ENCODE measurements around the gene CREG2.

DNA sequence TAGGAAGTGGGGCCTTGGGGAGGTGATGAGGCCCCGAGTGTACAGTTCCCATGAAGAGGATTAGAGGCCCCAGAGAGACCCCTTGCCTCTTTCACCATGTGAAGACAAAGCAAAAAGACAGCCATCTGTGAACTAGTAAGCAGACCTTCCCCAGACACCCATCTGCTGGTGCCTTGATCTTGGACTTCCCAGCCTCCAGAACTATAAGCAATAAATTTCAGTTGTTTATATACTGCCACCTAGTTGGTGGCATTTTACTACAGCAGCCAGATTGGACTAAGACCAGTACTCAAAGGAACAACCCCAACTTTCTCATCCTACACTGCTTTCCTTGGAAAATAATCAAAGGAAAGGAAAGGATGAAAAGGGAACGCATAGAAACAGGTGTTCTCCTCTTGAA, 27.9 kb upstream of the CREG2 start:
- no peak for TF ChIP-seq ZC3H10 (CRISPR knock-in tag; IDR thresholded peaks at IDR 0.05)
- TF ChIP-seq, protein P1, sequence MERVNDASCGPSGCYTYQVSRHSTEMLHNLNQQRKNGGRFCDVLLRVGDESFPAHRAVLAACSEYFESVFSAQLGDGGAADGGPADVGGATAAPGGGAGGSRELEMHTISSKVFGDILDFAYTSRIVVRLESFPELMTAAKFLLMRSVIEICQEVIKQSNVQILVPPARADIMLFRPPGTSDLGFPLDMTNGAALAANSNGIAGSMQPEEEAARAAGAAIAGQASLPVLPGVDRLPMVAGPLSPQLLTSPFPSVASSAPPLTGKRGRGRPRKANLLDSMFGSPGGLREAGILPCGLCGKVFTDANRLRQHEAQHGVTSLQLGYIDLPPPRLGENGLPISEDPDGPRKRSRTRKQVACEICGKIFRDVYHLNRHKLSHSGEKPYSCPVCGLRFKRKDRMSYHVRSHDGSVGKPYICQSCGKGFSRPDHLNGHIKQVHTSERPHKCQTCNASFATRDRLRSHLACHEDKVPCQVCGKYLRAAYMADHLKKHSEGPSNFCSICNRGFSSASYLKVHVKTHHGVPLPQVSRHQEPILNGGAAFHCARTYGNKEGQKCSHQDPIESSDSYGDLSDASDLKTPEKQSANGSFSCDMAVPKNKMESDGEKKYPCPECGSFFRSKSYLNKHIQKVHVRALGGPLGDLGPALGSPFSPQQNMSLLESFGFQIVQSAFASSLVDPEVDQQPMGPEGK (CRISPR knock-in tag; IDR thresholded peaks at IDR 0.05; ENCODE audit: borderline replicate concordance): no peak
- TF ChIP-seq, protein P2, sequence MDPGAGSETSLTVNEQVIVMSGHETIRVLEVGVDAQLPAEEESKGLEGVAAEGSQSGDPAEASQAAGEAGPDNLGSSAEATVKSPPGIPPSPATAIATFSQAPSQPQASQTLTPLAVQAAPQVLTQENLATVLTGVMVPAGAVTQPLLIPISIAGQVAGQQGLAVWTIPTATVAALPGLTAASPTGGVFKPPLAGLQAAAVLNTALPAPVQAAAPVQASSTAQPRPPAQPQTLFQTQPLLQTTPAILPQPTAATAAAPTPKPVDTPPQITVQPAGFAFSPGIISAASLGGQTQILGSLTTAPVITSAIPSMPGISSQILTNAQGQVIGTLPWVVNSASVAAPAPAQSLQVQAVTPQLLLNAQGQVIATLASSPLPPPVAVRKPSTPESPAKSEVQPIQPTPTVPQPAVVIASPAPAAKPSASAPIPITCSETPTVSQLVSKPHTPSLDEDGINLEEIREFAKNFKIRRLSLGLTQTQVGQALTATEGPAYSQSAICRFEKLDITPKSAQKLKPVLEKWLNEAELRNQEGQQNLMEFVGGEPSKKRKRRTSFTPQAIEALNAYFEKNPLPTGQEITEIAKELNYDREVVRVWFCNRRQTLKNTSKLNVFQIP (CRISPR knock-in tag; IDR thresholded peaks at IDR 0.05; ENCODE audit: borderline replicate concordance, low read depth): no peak
- TF ChIP-seq GLIS3 (CRISPR knock-in tag; IDR thresholded peaks at IDR 0.05): no peak
- TF ChIP-seq, protein P3, sequence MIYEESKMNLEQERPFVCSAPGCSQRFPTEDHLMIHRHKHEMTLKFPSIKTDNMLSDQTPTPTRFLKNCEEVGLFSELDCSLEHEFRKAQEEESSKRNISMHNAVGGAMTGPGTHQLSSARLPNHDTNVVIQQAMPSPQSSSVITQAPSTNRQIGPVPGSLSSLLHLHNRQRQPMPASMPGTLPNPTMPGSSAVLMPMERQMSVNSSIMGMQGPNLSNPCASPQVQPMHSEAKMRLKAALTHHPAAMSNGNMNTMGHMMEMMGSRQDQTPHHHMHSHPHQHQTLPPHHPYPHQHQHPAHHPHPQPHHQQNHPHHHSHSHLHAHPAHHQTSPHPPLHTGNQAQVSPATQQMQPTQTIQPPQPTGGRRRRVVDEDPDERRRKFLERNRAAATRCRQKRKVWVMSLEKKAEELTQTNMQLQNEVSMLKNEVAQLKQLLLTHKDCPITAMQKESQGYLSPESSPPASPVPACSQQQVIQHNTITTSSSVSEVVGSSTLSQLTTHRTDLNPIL (CRISPR knock-in tag; IDR thresholded peaks at IDR 0.05; ENCODE audit: low read depth): no peak
- TF ChIP-seq TOX (CRISPR knock-in tag; IDR thresholded peaks at IDR 0.05; ENCODE audit: borderline replicate concordance): no peak
- TF ChIP-seq PPARA (CRISPR knock-in tag; IDR thresholded peaks at IDR 0.05; ENCODE audit: borderline replicate concordance): no peak

All from SK-N-SH treated with all-trans-retinoic acid at 6 μM for 48 hours (cell line).